GM21360 (cell line): ENCODE results near the gene ARID4B.

Experiments used
- ATAC-seq: cut with Tn5 transposase; IDR thresholded peaks from one replicate; pipeline ENCODE4 v1.9.1; 2021; ENCODE audit warnings: mild to moderate bottlenecking, moderate library complexity; ENCODE audit not compliant: unreplicated experiment

The ARID4B gene

GRCh38 chr1:235129774-235130570, 198.0 kb downstream of the ARID4B start:
- no peak for ATAC-seq

- peak; percentile 93 for ATAC-seq
Measured at GRCh38 chr1:235128456-235129328, 199.3 kb downstream of the ARID4B start, which contains the start of gene TOMM20. TSS of gene TOMM20 (minus strand) at chr1:235128837. CDS start at chr1:235128715, 122 bp downstream.

- ATAC-seq = no peak
Measured at GRCh38 chr1:235127732-235128455, 200.1 kb downstream of the ARID4B start.

- no peak for ATAC-seq
Measured at GRCh38 chr1:235127203-235127602, 200.8 kb downstream of the ARID4B start.

- no peak for ATAC-seq
Measured at GRCh38 chr1:235124665-235125064, 203.3 kb downstream of the ARID4B start.

GRCh38 chr1:235124111-235124510, 203.9 kb downstream of the ARID4B start:
- no peak for ATAC-seq

- no peak for ATAC-seq
Measured at GRCh38 chr1:235122348-235122747, 205.6 kb downstream of the ARID4B start.
